Astrocyte (in vitro differentiated cells and primary cell): ENCODE data around the gene MRAP2.

Experiments
- CTCF ChIP-seq: IDR thresholded peaks from 2 replicates; pipeline ENCODE4 v1.5.1; 2011; ENCODE audit warnings: low read depth, mild to moderate bottlenecking, inconsistent platforms, low read length, moderate library complexity; ENCODE audit not compliant: insufficient read depth
- EZH2 ChIP-seq: IDR thresholded peaks from 2 replicates; pipeline ENCODE4 v1.6.1; 2012; ENCODE audit warnings: mild to moderate bottlenecking, low read length, inconsistent platforms; ENCODE audit not compliant: insufficient read depth

DNA sequence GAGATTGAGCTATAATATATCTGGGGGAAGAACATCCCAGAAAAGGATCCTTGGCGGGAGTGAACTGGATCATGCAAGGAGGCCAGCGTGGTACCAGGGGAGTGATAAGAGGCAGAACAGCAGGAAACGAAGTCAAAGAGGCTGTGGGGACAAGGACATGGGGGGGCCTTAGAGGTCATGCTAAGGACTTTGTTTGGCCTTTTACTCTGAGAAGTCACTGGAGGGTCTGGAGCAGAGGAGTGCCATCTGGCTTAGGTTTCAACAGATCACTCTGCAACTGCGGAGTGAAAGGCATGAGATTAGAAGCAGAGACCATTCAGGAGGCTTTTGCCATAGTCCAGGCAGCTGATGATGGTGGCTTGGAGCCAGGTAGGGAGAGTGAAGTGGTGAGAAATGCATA is 24.3 kb downstream of the MRAP2 start:
- TF ChIP-seq CTCF, result no peak
- TF ChIP-seq EZH2, result no peak
